ENCODE data around the gene DIS3L2. TPM values are rescaled to one million over a fixed set of nuclear protein-coding genes. Genes with fewer than 3 reads are reported as not detected.
"Not testable (repeated sequence)": the region's sequence is repeated elsewhere in the genome, so short reads cannot be mapped to it uniquely, and the experiment has no call there.

The DIS3L2 gene
- total RNA-seq, 1 donor from 2014 or later = 42.1 TPM

DNA sequence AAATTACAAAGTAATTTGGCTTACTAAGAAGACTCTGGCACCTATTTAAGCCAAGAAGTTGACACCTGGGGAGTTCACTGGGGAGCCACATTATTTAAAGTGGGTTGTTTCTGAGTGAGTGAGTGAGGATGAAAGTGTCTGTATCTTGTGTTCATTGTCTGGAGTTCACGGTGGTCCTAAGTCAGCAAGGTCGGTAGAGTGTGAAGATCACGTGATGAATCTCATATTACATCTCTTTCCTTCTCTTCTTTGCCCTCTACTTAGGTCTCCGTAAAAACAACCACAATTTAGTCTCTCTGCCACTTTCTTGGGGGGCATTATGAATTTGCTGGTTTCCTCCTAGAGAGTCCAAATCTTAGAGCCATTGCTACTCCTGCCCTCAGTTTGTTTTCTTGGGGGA, 67.8 kb downstream of the DIS3L2 start:
- TF ChIP-seq, protein P1, sequence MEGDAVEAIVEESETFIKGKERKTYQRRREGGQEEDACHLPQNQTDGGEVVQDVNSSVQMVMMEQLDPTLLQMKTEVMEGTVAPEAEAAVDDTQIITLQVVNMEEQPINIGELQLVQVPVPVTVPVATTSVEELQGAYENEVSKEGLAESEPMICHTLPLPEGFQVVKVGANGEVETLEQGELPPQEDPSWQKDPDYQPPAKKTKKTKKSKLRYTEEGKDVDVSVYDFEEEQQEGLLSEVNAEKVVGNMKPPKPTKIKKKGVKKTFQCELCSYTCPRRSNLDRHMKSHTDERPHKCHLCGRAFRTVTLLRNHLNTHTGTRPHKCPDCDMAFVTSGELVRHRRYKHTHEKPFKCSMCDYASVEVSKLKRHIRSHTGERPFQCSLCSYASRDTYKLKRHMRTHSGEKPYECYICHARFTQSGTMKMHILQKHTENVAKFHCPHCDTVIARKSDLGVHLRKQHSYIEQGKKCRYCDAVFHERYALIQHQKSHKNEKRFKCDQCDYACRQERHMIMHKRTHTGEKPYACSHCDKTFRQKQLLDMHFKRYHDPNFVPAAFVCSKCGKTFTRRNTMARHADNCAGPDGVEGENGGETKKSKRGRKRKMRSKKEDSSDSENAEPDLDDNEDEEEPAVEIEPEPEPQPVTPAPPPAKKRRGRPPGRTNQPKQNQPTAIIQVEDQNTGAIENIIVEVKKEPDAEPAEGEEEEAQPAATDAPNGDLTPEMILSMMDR (IDR thresholded peaks at IDR 0.05; ENCODE audit: partially characterized antibody, unreplicated experiment) = no peak
- DNase-seq = no peak
- Mint-ChIP-seq H3K27me3 (ENCODE audit: unreplicated experiment) (peaks cover 6% of the 10 kb centered on the region), H3K36me3 (ENCODE audit: unreplicated experiment) (peaks cover 20% of the 10 kb centered on the region), H3K4me3 (ENCODE audit: unreplicated experiment) (no peak overlapping the region), H3K9me3 (ENCODE audit: unreplicated experiment) (peaks cover 2% of the 10 kb centered on the region), H3K27ac (ENCODE audit: unreplicated experiment) (peak overlapping the region; percentile 62), H3K4me1 (ENCODE audit: low read depth, unreplicated experiment) (peaks cover 30% of the 10 kb centered on the region)

DNA sequence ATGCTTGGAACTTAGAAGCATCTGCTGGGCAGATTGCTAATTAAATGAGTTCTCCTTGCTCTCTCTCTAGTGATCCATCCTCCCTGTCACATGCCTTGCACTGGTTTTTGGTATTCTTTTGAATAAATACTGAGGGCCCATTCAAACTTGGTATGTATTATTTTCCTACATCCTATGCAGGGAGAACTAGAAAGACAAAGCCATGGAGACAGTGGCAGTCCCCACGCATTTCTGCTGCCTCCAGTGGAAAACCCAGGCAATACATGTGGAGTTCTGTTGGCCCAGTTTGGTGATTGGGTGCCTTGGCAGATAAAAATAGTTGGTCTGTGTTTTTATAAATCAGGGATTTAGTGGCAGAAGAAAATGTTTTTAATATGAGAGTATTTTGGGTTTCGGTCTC, 68.7 kb downstream of the DIS3L2 start:
- TF ChIP-seq, protein P1 (IDR thresholded peaks at IDR 0.05; ENCODE audit: partially characterized antibody, unreplicated experiment) = peak; percentile 55
- H3K9me3 Mint-ChIP-seq (ENCODE audit: unreplicated experiment) = peaks cover 4% of the 10 kb centered on the region
- peaks cover 6% of the 10 kb centered on the region for H3K27me3 Mint-ChIP-seq (ENCODE audit: unreplicated experiment)
- no peak overlapping the region for H3K4me3 Mint-ChIP-seq (ENCODE audit: unreplicated experiment)
- H3K36me3 Mint-ChIP-seq (ENCODE audit: unreplicated experiment) = peaks cover 29% of the 10 kb centered on the region
- H3K4me1 Mint-ChIP-seq (ENCODE audit: low read depth, unreplicated experiment) = peaks cover 27% of the 10 kb centered on the region
- peak; percentile 45 for DNase-seq
- peak overlapping the region; percentile 23 for H3K27ac Mint-ChIP-seq (ENCODE audit: unreplicated experiment)

DNA sequence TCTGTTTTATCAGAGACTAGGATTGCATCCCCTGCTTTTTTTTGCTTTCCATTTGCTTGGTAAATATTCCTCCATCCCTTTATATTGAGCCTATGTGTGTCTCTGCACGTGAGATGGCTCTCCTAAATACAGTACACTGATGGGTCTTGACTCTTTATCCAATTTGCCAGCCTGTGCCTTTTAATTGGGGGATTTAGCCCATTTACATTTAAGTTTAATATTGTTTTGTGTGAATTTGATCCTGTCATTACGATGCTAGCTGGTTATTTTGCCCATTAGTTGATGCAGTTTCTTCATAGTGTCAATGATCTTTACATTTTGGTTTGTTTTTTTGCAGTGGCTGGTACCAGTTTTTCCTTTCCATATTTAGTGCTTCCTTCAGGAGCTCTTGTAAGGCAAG, 73.8 kb downstream of the DIS3L2 start:
- H3K4me3 Mint-ChIP-seq (ENCODE audit: unreplicated experiment); H3K9me3 Mint-ChIP-seq (ENCODE audit: unreplicated experiment); H3K27ac Mint-ChIP-seq (ENCODE audit: unreplicated experiment); DNase-seq; H3K4me1 Mint-ChIP-seq (ENCODE audit: low read depth, unreplicated experiment); H3K27me3 Mint-ChIP-seq (ENCODE audit: unreplicated experiment): not testable (repeated sequence)
- H3K36me3 Mint-ChIP-seq (ENCODE audit: unreplicated experiment) = peaks cover 39% of the 10 kb centered on the region

DNA sequence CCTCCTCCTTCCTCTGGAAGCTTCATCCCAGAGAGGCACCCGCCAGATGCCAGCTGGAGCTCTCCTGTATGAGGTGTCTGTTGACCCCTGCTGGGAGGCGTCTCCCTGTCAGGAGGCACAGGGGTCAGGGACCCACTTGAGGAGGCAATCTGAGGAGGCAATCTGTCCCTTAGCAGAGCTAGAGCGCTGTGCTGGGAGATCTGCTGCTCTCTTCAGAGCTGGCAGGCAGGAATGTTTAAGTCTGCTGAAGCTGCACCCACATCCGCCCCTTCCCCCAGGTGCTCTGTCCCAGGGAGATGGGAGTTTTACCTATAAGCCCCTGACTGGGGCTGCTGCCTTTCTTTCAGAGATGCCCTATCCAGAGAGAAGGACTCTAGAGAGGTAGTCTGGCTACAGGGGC, 75.4 kb downstream of the DIS3L2 start:
- H3K36me3 Mint-ChIP-seq (ENCODE audit: unreplicated experiment) = peaks cover 38% of the 10 kb centered on the region
- not testable (repeated sequence) for H3K9me3 Mint-ChIP-seq (ENCODE audit: unreplicated experiment); H3K4me1 Mint-ChIP-seq (ENCODE audit: low read depth, unreplicated experiment); H3K27ac Mint-ChIP-seq (ENCODE audit: unreplicated experiment); H3K4me3 Mint-ChIP-seq (ENCODE audit: unreplicated experiment); H3K27me3 Mint-ChIP-seq (ENCODE audit: unreplicated experiment); DNase-seq

DNA sequence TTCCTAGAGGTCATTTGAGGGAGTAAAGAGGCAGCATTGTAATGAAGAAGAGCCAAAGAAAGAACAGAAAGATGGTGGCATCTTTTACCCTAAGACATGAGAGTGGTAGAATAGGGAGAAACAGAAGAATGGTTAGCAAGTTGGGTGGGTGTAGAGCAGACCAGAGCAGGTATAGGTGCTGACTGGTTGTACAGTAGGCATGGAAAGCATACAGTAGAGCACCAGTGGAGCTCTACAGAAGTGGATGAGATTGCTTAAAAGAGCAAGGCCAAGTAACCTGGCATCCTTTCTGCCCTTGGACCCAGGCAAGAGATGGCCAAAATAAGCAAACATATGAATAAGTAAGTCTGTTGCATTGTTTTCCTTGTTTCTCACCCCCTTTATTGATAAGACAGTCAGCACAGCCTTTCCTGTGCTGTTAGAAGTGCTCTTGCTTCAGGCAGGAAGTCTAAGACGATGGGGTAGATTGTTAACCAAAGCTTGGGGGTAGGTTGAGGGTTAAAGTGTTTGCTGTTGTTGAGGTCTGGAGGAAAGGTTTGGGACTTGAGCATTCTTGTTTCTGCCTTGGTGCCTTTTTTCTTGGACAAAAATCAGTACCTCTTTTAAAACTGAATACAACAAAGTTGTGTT, 76.9 kb downstream of the DIS3L2 start:
- no peak for DNase-seq
- H3K27ac Mint-ChIP-seq (ENCODE audit: unreplicated experiment) = no peak overlapping the region

DNA sequence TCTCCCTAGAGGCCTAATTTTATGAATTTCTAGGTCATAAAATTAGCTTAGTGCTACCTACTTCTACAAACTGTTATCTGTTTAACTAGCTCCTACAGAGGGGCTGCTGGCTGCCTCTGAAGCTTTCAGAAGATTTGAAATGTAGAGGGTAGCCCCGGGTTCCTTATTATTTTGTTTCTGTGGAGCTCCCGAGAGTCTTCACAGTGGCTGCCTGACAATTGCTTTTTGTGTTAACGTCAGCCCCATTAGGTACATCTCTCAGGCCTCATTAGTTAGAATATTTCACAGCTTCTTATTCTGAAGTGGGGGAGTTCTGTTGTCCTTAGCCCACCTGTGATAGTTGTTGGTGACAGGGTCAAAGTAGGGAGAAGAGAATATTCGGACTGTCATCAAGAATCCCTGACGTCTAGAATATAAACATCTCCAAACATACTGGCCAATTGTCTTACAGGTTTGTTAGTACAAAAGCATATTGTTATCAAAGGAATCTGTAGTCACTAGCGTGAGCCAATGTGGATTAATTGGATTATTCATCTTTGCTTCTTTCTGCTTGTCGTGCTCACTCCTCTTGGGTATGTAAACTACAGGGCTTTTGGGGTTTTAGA, 77.5 kb downstream of the DIS3L2 start:
- peaks cover 22% of the 10 kb centered on the region for H3K36me3 Mint-ChIP-seq (ENCODE audit: unreplicated experiment)
- TF ChIP-seq, protein P1 (IDR thresholded peaks at IDR 0.05; ENCODE audit: partially characterized antibody, unreplicated experiment) = no peak
- no peak overlapping the region for H3K4me3 Mint-ChIP-seq (ENCODE audit: unreplicated experiment)
- H3K27ac Mint-ChIP-seq (ENCODE audit: unreplicated experiment) = no peak overlapping the region
- peaks cover 9% of the 10 kb centered on the region for H3K9me3 Mint-ChIP-seq (ENCODE audit: unreplicated experiment)
- H3K27me3 Mint-ChIP-seq (ENCODE audit: unreplicated experiment) = no peaks in the 10 kb centered on the region
- H3K4me1 Mint-ChIP-seq (ENCODE audit: low read depth, unreplicated experiment) = no peaks in the 10 kb centered on the region
- DNase-seq = no peak

More for the DNA sequence above, 76.9 kb downstream of the DIS3L2 start:
- no peaks in the 10 kb centered on the region for H3K27me3 Mint-ChIP-seq (ENCODE audit: unreplicated experiment)
- TF ChIP-seq, protein P1 (IDR thresholded peaks at IDR 0.05; ENCODE audit: partially characterized antibody, unreplicated experiment) = no peak
- no peaks in the 10 kb centered on the region for H3K4me1 Mint-ChIP-seq (ENCODE audit: low read depth, unreplicated experiment)
- H3K4me3 Mint-ChIP-seq (ENCODE audit: unreplicated experiment) = no peak overlapping the region
- peaks cover 28% of the 10 kb centered on the region for H3K36me3 Mint-ChIP-seq (ENCODE audit: unreplicated experiment)
- H3K9me3 Mint-ChIP-seq (ENCODE audit: unreplicated experiment) = peaks cover 9% of the 10 kb centered on the region
